IgD-negative memory B cell (primary cell): ENCODE measurements around the gene CYTIP. TPM values are rescaled to one million over a fixed set of nuclear protein-coding genes. Genes with fewer than 3 reads are reported as not detected.
"Not testable (repeated sequence)": the region's sequence is repeated elsewhere in the genome, so short reads cannot be mapped to it uniquely, and the experiment has no call there.

ENCODE experiments used
- H3K27ac Mint-ChIP-seq, 3 donors: one replicate each; pipeline ENCODE4 v1.8.0; 2020 to 2022; ENCODE audit warnings: mild to moderate bottlenecking in 3 of 3, mixed read lengths in 3 of 3, moderate library complexity in 1 of 3
- H3K27me3 Mint-ChIP-seq: one replicate; pipeline ENCODE4 v1.8.0; 2021; ENCODE audit warnings: mixed read lengths
- H3K36me3 Mint-ChIP-seq: one replicate; pipeline ENCODE4 v1.8.0; 2020; ENCODE audit warnings: mild to moderate bottlenecking, mixed read lengths
- H3K4me1 Mint-ChIP-seq, 3 donors: one replicate each; pipeline ENCODE4 v1.8.0; 2020 to 2022; ENCODE audit warnings: mixed read lengths in 3 of 3, mild to moderate bottlenecking in 1 of 3
- H3K4me3 Mint-ChIP-seq, 4 donors: one replicate each; pipeline ENCODE4 v1.8.0; 2020 to 2022; ENCODE audit warnings: mild to moderate bottlenecking in 4 of 4, mixed read lengths in 4 of 4, moderate library complexity in 3 of 4
- H3K9me3 Mint-ChIP-seq, 3 donors: one replicate each; pipeline ENCODE4 v1.8.0; 2020 to 2021; ENCODE audit warnings: mixed read lengths in 3 of 3, mild to moderate bottlenecking in 1 of 3
- polyA plus RNA-seq: library from polyadenylated mRNA; unstranded; fragments of 300-500 nt; fragmentation: Illumina TruSeq; gene quantifications from one replicate; pipeline ENCODE4 v1.2.3, GENCODE V29; 2021

CYTIP gene
- polyA plus RNA-seq, 1 donor from 2014 or later, result 83.6 TPM

- H3K9me3 Mint-ChIP-seq, result peaks cover 0 to 7% (median 4%) of the 10 kb centered on the region in 3 donors
- no peak overlapping the region for H3K4me3 Mint-ChIP-seq
- H3K27me3 Mint-ChIP-seq, result no peaks in the 10 kb centered on the region
- H3K36me3 Mint-ChIP-seq, result peaks cover 48% of the 10 kb centered on the region
- peaks cover 24 to 47% (median 35%) of the 10 kb centered on the region in 3 donors for H3K4me1 Mint-ChIP-seq
- H3K27ac Mint-ChIP-seq, result no peak overlapping the region
These were observed 19.5 kb downstream of the CYTIP start for GRCh38 chr2:157424374-157424773.

DNA sequence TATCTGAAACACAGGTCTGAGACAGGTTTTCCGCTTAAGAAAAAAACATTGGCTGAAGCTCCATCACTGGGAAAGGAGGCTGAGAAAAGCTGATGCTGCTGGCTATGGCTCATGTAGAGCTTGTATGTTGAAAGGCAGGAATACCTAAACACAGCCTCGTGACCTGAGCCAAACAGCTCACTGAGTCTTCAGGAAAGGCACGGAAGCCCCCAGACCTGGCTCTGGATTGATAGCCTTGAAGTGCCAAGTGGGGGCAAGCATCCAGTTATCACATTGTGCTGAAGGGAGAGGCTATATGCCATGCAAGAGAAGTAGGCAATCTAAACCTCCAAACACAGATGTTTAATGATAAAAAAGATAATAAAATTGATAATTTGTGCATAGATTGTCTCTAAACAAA, 21.9 kb downstream of the CYTIP start:
- Mint-ChIP-seq H3K27ac (peak overlapping the region; percentile 46 to 96 (median 89)), H3K27me3 (peaks cover 2% of the 10 kb centered on the region), H3K9me3 (peaks cover 3 to 7% (median 4%) of the 10 kb centered on the region in 3 donors), H3K36me3 (peaks cover 39% of the 10 kb centered on the region), H3K4me1 (peaks cover 33 to 59% (median 47%) of the 10 kb centered on the region in 3 donors), H3K4me3 (peak overlapping the region in 1 of 4 donors; percentile 67)

- Mint-ChIP-seq H3K27ac (peak overlapping the region; percentile 89 to 96 (median 93)), H3K9me3 (peaks cover 2 to 4% (median 3%) of the 10 kb centered on the region in 3 donors), H3K4me3 (peak overlapping the region in 3 of 4 donors; percentile 73 to 88 (median 79)), H3K27me3 (peaks cover 2% of the 10 kb centered on the region), H3K4me1 (peaks cover 33 to 58% (median 49%) of the 10 kb centered on the region in 3 donors), H3K36me3 (peaks cover 36% of the 10 kb centered on the region)
These were observed 22.5 kb downstream of the CYTIP start for GRCh38 chr2:157421331-157421944.

DNA sequence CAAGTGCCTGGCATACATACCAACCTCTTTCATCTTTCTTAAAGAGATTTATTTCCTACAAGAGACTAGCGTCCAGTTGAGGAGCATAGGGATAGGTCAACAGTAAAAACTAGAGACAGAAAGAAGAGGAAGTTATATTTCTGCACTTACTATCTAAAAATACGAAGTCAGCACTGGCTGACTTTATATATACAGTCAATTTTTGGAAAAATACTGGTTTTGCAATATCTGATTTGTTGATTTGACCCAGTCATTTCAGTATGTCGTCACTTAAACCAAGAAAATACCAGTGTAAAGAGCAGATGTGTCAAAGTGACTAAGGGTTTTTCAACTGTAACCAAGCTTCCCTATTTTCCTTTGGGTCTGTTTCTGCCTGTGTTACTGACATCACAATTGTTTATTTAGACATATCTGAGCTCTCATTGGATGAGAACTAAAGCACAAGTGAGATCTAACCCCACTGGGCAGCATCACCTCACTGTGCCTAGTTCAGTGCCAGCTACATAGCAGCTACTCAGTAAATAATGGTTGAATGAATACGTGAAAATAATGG, 23.0 kb downstream of the CYTIP start:
- peak overlapping the region; percentile 89 to 96 (median 93) for H3K27ac Mint-ChIP-seq
- H3K36me3 Mint-ChIP-seq, result peaks cover 33% of the 10 kb centered on the region
- peaks cover 2% of the 10 kb centered on the region for H3K27me3 Mint-ChIP-seq
- H3K4me3 Mint-ChIP-seq, result peak overlapping the region; percentile 65 to 88 (median 76)
- peaks cover 35 to 60% (median 52%) of the 10 kb centered on the region in 3 donors for H3K4me1 Mint-ChIP-seq
- peaks cover 0 to 4% (median 3%) of the 10 kb centered on the region in 3 donors for H3K9me3 Mint-ChIP-seq

DNA sequence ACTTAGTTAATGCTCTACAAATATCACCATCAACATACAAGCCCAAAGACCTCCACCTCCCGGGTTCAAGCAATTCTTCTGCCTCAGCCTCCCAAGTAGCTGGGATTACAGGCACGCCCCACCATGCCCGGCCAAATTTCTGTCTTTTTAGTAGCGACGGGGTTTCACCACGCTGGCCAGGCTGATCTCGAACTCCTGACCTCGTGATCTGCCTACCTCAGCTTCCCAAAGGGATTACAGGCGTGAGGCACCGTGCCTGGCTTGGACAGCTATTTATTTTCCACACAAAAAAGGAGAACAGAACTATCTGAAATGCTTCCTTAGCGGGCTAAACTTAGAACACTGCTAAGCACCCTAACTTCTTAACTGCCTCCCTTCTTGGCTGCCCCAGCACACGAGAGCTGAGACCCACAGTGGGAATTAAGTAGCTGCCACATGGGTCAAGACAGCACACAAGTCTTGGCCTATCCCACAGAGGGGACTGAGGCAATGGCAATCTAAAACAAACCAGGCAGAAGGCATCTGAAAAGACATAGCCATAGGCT, 24.8 kb downstream of the CYTIP start:
- Mint-ChIP-seq H3K4me1 (peaks cover 44 to 67% (median 66%) of the 10 kb centered on the region in 3 donors), H3K4me3 (peak overlapping the region in 3 of 4 donors; percentile 10 to 84 (median 76)), H3K27ac (peak overlapping the region; percentile 81 to 89 (median 81)), H3K9me3 (peaks cover 0 to 3% (median 0%) of the 10 kb centered on the region in 3 donors), H3K27me3 (peaks cover 2% of the 10 kb centered on the region), H3K36me3 (peaks cover 26% of the 10 kb centered on the region)

- peaks cover 2% of the 10 kb centered on the region for H3K27me3 Mint-ChIP-seq
- peaks cover 0 to 3% (median 0%) of the 10 kb centered on the region in 3 donors for H3K9me3 Mint-ChIP-seq
- H3K36me3 Mint-ChIP-seq, result peaks cover 31% of the 10 kb centered on the region
- peaks cover 52 to 74% (median 74%) of the 10 kb centered on the region in 3 donors for H3K4me1 Mint-ChIP-seq
- H3K4me3 Mint-ChIP-seq, result peak overlapping the region; percentile 63 to 84 (median 75)
- peak overlapping the region; percentile 81 to 94 (median 89) for H3K27ac Mint-ChIP-seq
These were observed 25.6 kb downstream of the CYTIP start for GRCh38 chr2:157418239-157418641.

DNA sequence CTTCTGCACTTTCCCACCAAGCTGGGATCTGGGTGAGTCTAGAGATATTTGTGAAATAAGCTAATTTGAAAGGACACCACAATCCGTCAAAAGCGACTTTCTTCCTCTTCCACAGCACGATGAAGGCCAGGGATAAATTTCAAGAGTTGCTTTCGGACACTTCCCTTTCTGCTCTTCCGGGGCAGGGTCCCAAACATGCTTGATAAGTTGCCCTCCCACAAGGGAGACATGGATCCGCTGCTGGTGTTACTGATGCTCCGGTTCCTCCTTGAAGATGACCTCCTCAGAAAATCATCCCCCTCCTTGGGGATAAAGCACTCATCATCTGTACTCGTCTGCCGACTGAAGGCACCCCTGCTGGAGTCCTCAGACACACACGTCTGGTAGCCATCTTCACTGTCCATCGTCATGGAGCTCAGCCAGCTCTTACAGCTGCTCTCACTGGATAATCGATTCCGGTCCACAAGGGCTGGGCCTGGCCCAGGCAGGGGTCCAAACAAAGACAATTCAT, 28.2 kb downstream of the CYTIP start:
- Mint-ChIP-seq H3K4me1 (peaks cover 51 to 76% (median 71%) of the 10 kb centered on the region in 3 donors), H3K9me3 (peaks cover 0 to 3% (median 0%) of the 10 kb centered on the region in 3 donors), H3K36me3 (peaks cover 15% of the 10 kb centered on the region)

GRCh38 chr2:157414050-157414449, 29.8 kb downstream of the CYTIP start:
- peaks cover 0 to 3% (median 0%) of the 10 kb centered on the region in 3 donors for H3K9me3 Mint-ChIP-seq
- H3K4me3 Mint-ChIP-seq, result peak overlapping the region in 3 of 4 donors; percentile 24 to 77 (median 56)
- no peaks in the 10 kb centered on the region for H3K27me3 Mint-ChIP-seq
- peak overlapping the region; percentile 64 to 91 (median 80) for H3K27ac Mint-ChIP-seq
- peaks cover 47 to 70% (median 65%) of the 10 kb centered on the region in 3 donors for H3K4me1 Mint-ChIP-seq
- H3K36me3 Mint-ChIP-seq, result peaks cover 11% of the 10 kb centered on the region

More for the DNA sequence above, 28.2 kb downstream of the CYTIP start:
- Mint-ChIP-seq H3K4me3 (peak overlapping the region in 2 of 4 donors; percentile 7 to 66), H3K27me3 (peaks cover 2% of the 10 kb centered on the region), H3K27ac (peak overlapping the region in 1 of 3 donors; percentile 64)

- Mint-ChIP-seq H3K4me1 (peaks cover 46 to 66% (median 62%) of the 10 kb centered on the region in 3 donors), H3K27ac (peak overlapping the region; percentile 64 to 91 (median 80)), H3K4me3 (peak overlapping the region; percentile 9 to 77 (median 40)), H3K9me3 (peaks cover 0 to 3% (median 0%) of the 10 kb centered on the region in 3 donors), H3K36me3 (peaks cover 11% of the 10 kb centered on the region), H3K27me3 (no peaks in the 10 kb centered on the region)
These were observed 30.4 kb downstream of the CYTIP start for GRCh38 chr2:157413326-157414035.

GRCh38 chr2:157411624-157412336, 32.1 kb downstream of the CYTIP start:
- no peaks in the 10 kb centered on the region for H3K27me3 Mint-ChIP-seq
- H3K27ac Mint-ChIP-seq, result peak overlapping the region in 1 of 3 donors; percentile 52
- peaks cover 38 to 50% (median 46%) of the 10 kb centered on the region in 3 donors for H3K4me1 Mint-ChIP-seq
- H3K9me3 Mint-ChIP-seq, result no peaks in the 10 kb centered on the region
- peaks cover 8% of the 10 kb centered on the region for H3K36me3 Mint-ChIP-seq
- no peak overlapping the region for H3K4me3 Mint-ChIP-seq

- H3K36me3 Mint-ChIP-seq, H3K9me3 Mint-ChIP-seq, H3K27me3 Mint-ChIP-seq: not testable (repeated sequence)
- Mint-ChIP-seq H3K4me3 (peak overlapping the region in 2 of 4 donors; percentile 14 to 20), H3K27ac (peak overlapping the region; percentile 53 to 95 (median 94)), H3K4me1 (peaks cover 23 to 37% (median 26%) of the 10 kb centered on the region in 3 donors)
These were observed 38.5 kb downstream of the CYTIP start for GRCh38 chr2:157405398-157405797.

DNA sequence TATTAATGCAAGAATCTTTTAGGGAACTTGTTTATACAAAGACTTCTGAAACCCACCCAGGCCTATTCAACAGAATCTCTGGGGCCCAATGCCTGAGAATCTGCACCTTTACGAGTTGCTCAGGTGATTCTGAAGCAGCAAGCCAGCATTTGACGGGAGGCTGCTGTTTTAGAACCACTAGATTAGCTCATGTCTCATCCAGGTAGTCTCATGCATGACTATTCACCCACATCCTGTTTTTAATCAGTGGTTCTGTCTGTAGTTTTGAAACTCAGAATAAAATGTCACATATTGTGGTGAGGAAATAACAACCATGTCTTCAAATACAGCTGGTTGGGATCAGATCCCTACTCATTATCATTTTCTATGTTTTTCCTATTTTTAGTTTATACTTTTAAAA, 39.5 kb downstream of the CYTIP start:
- Mint-ChIP-seq H3K27ac (peak overlapping the region; percentile 67 to 95 (median 90)), H3K4me3 (peak overlapping the region in 2 of 4 donors; percentile 72 to 86), H3K27me3 (no peaks in the 10 kb centered on the region), H3K9me3 (peaks cover 0 to 1% (median 0%) of the 10 kb centered on the region in 3 donors), H3K4me1 (peaks cover 18 to 32% (median 23%) of the 10 kb centered on the region in 3 donors), H3K36me3 (peaks cover 18% of the 10 kb centered on the region)

DNA sequence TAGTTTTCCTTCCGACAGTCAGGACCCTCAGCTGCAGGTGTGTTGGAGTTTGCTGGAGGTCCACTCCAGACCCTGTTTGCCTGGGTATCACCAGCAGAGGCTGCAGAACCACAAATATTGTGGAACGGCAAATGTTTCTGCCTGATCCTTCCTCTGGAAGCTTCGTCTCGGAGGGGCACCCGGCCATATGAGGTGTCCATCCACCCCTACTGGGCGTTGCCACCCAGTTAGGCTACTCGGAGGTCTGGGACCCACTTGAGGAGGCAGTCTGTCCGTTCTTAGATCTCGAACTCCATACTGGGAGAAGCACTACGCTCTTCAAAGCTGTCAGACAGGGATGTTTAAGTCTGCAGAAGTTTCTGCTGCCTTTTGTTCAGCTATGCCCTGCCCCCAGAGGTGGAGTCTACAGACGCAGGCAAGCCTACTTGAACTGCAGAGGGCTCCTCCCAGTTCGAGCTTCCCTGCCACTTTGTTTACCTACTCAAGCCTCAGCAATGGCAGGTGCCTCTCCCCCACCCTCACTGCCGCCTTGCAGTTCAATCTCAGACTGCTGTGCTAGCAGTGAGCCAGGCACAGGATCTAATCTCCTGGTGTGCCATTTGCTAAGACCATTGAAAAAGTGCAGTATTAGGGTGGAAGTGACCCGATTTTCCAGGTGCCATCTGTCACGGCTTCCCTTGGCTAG, 40.9 kb downstream of the CYTIP start:
- H3K4me3 Mint-ChIP-seq, result peak overlapping the region in 1 of 4 donors; percentile 9
- H3K4me1 Mint-ChIP-seq, result peaks cover 16 to 32% (median 23%) of the 10 kb centered on the region in 3 donors
- H3K27me3 Mint-ChIP-seq, H3K9me3 Mint-ChIP-seq: not testable (repeated sequence)
- peaks cover 19% of the 10 kb centered on the region for H3K36me3 Mint-ChIP-seq
- H3K27ac Mint-ChIP-seq, result peak overlapping the region in 2 of 3 donors; percentile 90 to 95
